Measurements from ENCODE around the gene SASH1. TPM values are rescaled to one million over a fixed set of nuclear protein-coding genes. Genes with fewer than 3 reads are reported as not detected.
A peak's percentile ranks its signal among the peaks of the same experiment; 100 is the strongest.

SASH1 gene
- total and polyA plus RNA-seq, 7 experiments from 2014 or later, result 0.24 to 7.8 (median 1.4) TPM; not detected in 2

GRCh38 chr6:148548749-148549140 lies 206.1 kb downstream of the SASH1 start:
- ChIA-PET CTCF (interaction anchor here (0.6 kb wide), 1 partner anchor 76 kb away, joined by 3 read pairs; no protein-coding TSS in a partner anchor), POLR2A (no interaction called here)
- Histone ChIP-seq H3K36me3 (ENCODE audit: control insufficient read depth in 2 of 3, insufficient read depth in 3 of 3, low read length in 3 of 3) (no peaks in the 10 kb centered on the region), H3K9me3 (ENCODE audit: control insufficient read depth in 2 of 3, low read length in 3 of 3) (no peaks in the 10 kb centered on the region), H3K4me3 (ENCODE audit: low read length) (no peak overlapping the region), H3K27me3 (ENCODE audit: control insufficient read depth in 2 of 2, insufficient read depth in 2 of 2, low read length in 2 of 2) (peaks cover 0 to 3% of the 10 kb centered on the region in 2 donors), H3K27ac (ENCODE audit: low read depth, low read length) (no peak overlapping the region), H3K4me1 (ENCODE audit: control insufficient read depth in 2 of 2, insufficient read depth in 2 of 2, low read length in 2 of 2) (no peaks in the 10 kb centered on the region)
- DNase-seq (no peak), ATAC-seq (no peak)
- peaks cover 0 to 7% (median 0%) of the 10 kb centered on the region in 5 donors for H3K36me3 Mint-ChIP-seq
- H3K27ac Mint-ChIP-seq, result no peak overlapping the region
- H3K9me3 Mint-ChIP-seq, result peaks cover 0 to 5% (median 0%) of the 10 kb centered on the region in 11 donors
- H3K27me3 Mint-ChIP-seq, result peaks cover 9 to 26% (median 17%) of the 10 kb centered on the region in 5 donors
- H3K4me1 Mint-ChIP-seq, result peaks cover 0 to 2% (median 0%) of the 10 kb centered on the region in 7 donors
- intact Hi-C loops (cut with micrococcal nuclease), result no loop called here
- no peak overlapping the region for H3K4me3 Mint-ChIP-seq

GRCh38 chr6:148550569-148550968 lies 207.9 kb downstream of the SASH1 start:
- POLR2A ChIA-PET, result no interaction called here
- intact Hi-C loops (cut with micrococcal nuclease), result no loop called here

GRCh38 chr6:148551226-148551625 lies 208.6 kb downstream of the SASH1 start:
- peaks cover 0 to 9% (median 0%) of the 10 kb centered on the region in 5 donors for H3K36me3 Mint-ChIP-seq
- ATAC-seq, result no peak
- peaks cover 0 to 3% of the 10 kb centered on the region in 2 donors for H3K27me3 ChIP-seq (ENCODE audit: control insufficient read depth in 2 of 2, insufficient read depth in 2 of 2, low read length in 2 of 2)
- CTCF ChIA-PET, result no interaction called here
- H3K9me3 Mint-ChIP-seq, result peaks cover 0 to 9% (median 4%) of the 10 kb centered on the region in 11 donors
- H3K9me3 ChIP-seq (ENCODE audit: control insufficient read depth in 2 of 3, low read length in 3 of 3), result no peaks in the 10 kb centered on the region
- H3K4me1 ChIP-seq (ENCODE audit: control insufficient read depth in 2 of 2, insufficient read depth in 2 of 2, low read length in 2 of 2), result no peaks in the 10 kb centered on the region
- no peak overlapping the region for H3K4me3 ChIP-seq (ENCODE audit: low read length)
- DNase-seq, result no peak
- H3K27me3 Mint-ChIP-seq, result peaks cover 14 to 29% (median 24%) of the 10 kb centered on the region in 5 donors
- POLR2A ChIA-PET, result no interaction called here
- H3K4me1 Mint-ChIP-seq, result peaks cover 0 to 2% (median 0%) of the 10 kb centered on the region in 7 donors
- no peaks in the 10 kb centered on the region for H3K36me3 ChIP-seq (ENCODE audit: control insufficient read depth in 2 of 3, insufficient read depth in 3 of 3, low read length in 3 of 3)
- intact Hi-C loops (cut with micrococcal nuclease), result no loop called here
- H3K27ac Mint-ChIP-seq, result no peak overlapping the region
- no peak overlapping the region for H3K4me3 Mint-ChIP-seq
- no peak overlapping the region for H3K27ac ChIP-seq (ENCODE audit: low read depth, low read length)

More at GRCh38 chr6:148550569-148550968, 207.9 kb downstream of the SASH1 start:
- H3K36me3 Mint-ChIP-seq, result peaks cover 0 to 9% (median 0%) of the 10 kb centered on the region in 5 donors
- H3K27ac Mint-ChIP-seq, result no peak overlapping the region
- CTCF ChIA-PET, result no interaction called here
- peaks cover 10 to 26% (median 21%) of the 10 kb centered on the region in 5 donors for H3K27me3 Mint-ChIP-seq
- H3K9me3 Mint-ChIP-seq, result peaks cover 0 to 8% (median 0%) of the 10 kb centered on the region in 11 donors
- Histone ChIP-seq H3K27me3 (ENCODE audit: control insufficient read depth in 2 of 2, insufficient read depth in 2 of 2, low read length in 2 of 2) (peaks cover 0 to 3% of the 10 kb centered on the region in 2 donors), H3K4me3 (ENCODE audit: low read length) (no peak overlapping the region), H3K36me3 (ENCODE audit: control insufficient read depth in 2 of 3, insufficient read depth in 3 of 3, low read length in 3 of 3) (no peaks in the 10 kb centered on the region), H3K9me3 (ENCODE audit: control insufficient read depth in 2 of 3, low read length in 3 of 3) (no peaks in the 10 kb centered on the region), H3K27ac (ENCODE audit: low read depth, low read length) (no peak overlapping the region), H3K4me1 (ENCODE audit: control insufficient read depth in 2 of 2, insufficient read depth in 2 of 2, low read length in 2 of 2) (no peaks in the 10 kb centered on the region)
- no peak for DNase-seq
- no peak overlapping the region for H3K4me3 Mint-ChIP-seq
- H3K4me1 Mint-ChIP-seq, result peaks cover 0 to 2% (median 0%) of the 10 kb centered on the region in 7 donors
- no peak for ATAC-seq

- ATAC-seq, result no peak
- Histone ChIP-seq H3K9me3 (ENCODE audit: control insufficient read depth in 2 of 3, low read length in 3 of 3) (no peaks in the 10 kb centered on the region), H3K27ac (ENCODE audit: low read depth, low read length) (no peak overlapping the region), H3K4me1 (ENCODE audit: control insufficient read depth in 2 of 2, insufficient read depth in 2 of 2, low read length in 2 of 2) (no peaks in the 10 kb centered on the region), H3K36me3 (ENCODE audit: control insufficient read depth in 2 of 3, insufficient read depth in 3 of 3, low read length in 3 of 3) (no peaks in the 10 kb centered on the region), H3K4me3 (ENCODE audit: low read length) (no peak overlapping the region), H3K27me3 (ENCODE audit: control insufficient read depth in 2 of 2, insufficient read depth in 2 of 2, low read length in 2 of 2) (no peaks in the 10 kb centered on the region)
- Mint-ChIP-seq H3K4me1 (peaks cover 0 to 8% (median 7%) of the 10 kb centered on the region in 7 donors), H3K9me3 (peaks cover 0 to 12% (median 5%) of the 10 kb centered on the region in 11 donors), H3K36me3 (peaks cover 0 to 9% (median 0%) of the 10 kb centered on the region in 5 donors), H3K4me3 (no peak overlapping the region), H3K27ac (no peak overlapping the region), H3K27me3 (peaks cover 27 to 42% (median 38%) of the 10 kb centered on the region in 5 donors)
- CTCF ChIA-PET, result interaction anchor here (0.7 to 1.3 kb wide), 2 partner anchors 11 to 17 kb away, joined by 3 read pairs; no protein-coding TSS in a partner anchor
- intact Hi-C loops (cut with micrococcal nuclease), result loop anchor here in 1 of 2 donors (5.0 kb wide), 2 partner anchors 876 to 961 kb away; no protein-coding TSS in a partner anchor
- POLR2A ChIA-PET, result no interaction called here
- DNase-seq, result no peak
These were observed 213.8 kb downstream of the SASH1 start for GRCh38 chr6:148556410-148556809.

- Mint-ChIP-seq H3K4me3 (no peak overlapping the region), H3K36me3 (peaks cover 0 to 9% (median 0%) of the 10 kb centered on the region in 5 donors), H3K4me1 (peaks cover 0 to 8% (median 7%) of the 10 kb centered on the region in 7 donors), H3K9me3 (peaks cover 0 to 12% (median 5%) of the 10 kb centered on the region in 11 donors), H3K27ac (no peak overlapping the region), H3K27me3 (peaks cover 25 to 47% (median 38%) of the 10 kb centered on the region in 5 donors)
- Histone ChIP-seq H3K4me1 (ENCODE audit: control insufficient read depth in 2 of 2, insufficient read depth in 2 of 2, low read length in 2 of 2) (no peaks in the 10 kb centered on the region), H3K27ac (ENCODE audit: low read depth, low read length) (no peak overlapping the region), H3K9me3 (ENCODE audit: control insufficient read depth in 2 of 3, low read length in 3 of 3) (no peaks in the 10 kb centered on the region), H3K27me3 (ENCODE audit: control insufficient read depth in 2 of 2, insufficient read depth in 2 of 2, low read length in 2 of 2) (no peaks in the 10 kb centered on the region), H3K36me3 (ENCODE audit: control insufficient read depth in 2 of 3, insufficient read depth in 3 of 3, low read length in 3 of 3) (no peaks in the 10 kb centered on the region), H3K4me3 (ENCODE audit: low read length) (no peak overlapping the region)
- intact Hi-C loops (cut with micrococcal nuclease), result loop anchor here in 1 of 2 donors (5.0 kb wide), 2 partner anchors 874 to 959 kb away; no protein-coding TSS in a partner anchor
- no peak for DNase-seq
- CTCF ChIA-PET, result no interaction called here
- ATAC-seq, result peak; percentile 46
- POLR2A ChIA-PET, result no interaction called here
These were observed 215.2 kb downstream of the SASH1 start for GRCh38 chr6:148557796-148558321.

GRCh38 chr6:148559848-148560433 lies 217.3 kb downstream of the SASH1 start:
- no peak overlapping the region for H3K27ac Mint-ChIP-seq
- ATAC-seq (peak; percentile 91), DNase-seq (peak; percentile 7 to 73 (median 53))
- no peaks in the 10 kb centered on the region for H3K9me3 ChIP-seq (ENCODE audit: control insufficient read depth in 2 of 3, low read length in 3 of 3)
- intact Hi-C loops (cut with micrococcal nuclease), result loop anchor here in 1 of 2 donors (1.0 to 5.0 kb wide), 4 partner anchors 388 to 957 kb away; no protein-coding TSS in a partner anchor
- H3K36me3 ChIP-seq (ENCODE audit: control insufficient read depth in 2 of 3, insufficient read depth in 3 of 3, low read length in 3 of 3), result no peaks in the 10 kb centered on the region
- no peaks in the 10 kb centered on the region for H3K4me1 ChIP-seq (ENCODE audit: control insufficient read depth in 2 of 2, insufficient read depth in 2 of 2, low read length in 2 of 2)
- H3K4me3 Mint-ChIP-seq, result peak overlapping the region in 5 of 10 donors; percentile 22 to 49 (median 28)
- H3K9me3 Mint-ChIP-seq, result peaks cover 0 to 8% (median 2%) of the 10 kb centered on the region in 11 donors
- ChIA-PET POLR2A (no interaction called here), CTCF (interaction anchor here (0.9 kb wide), 1 partner anchor 386 kb away, joined by 3 read pairs; no protein-coding TSS in a partner anchor)
- peaks cover 21 to 44% (median 33%) of the 10 kb centered on the region in 5 donors for H3K27me3 Mint-ChIP-seq
- peak overlapping the region; percentile 31 for H3K4me3 ChIP-seq (ENCODE audit: low read length)
- peaks cover 0 to 8% (median 7%) of the 10 kb centered on the region in 7 donors for H3K4me1 Mint-ChIP-seq
- no peaks in the 10 kb centered on the region for H3K36me3 Mint-ChIP-seq
- H3K27ac ChIP-seq (ENCODE audit: low read depth, low read length), result no peak overlapping the region
- H3K27me3 ChIP-seq (ENCODE audit: control insufficient read depth in 2 of 2, insufficient read depth in 2 of 2, low read length in 2 of 2), result no peaks in the 10 kb centered on the region
